HepG2 (cell line): Measurements from ENCODE around the gene HSF4. TPM values are rescaled to one million over a fixed set of nuclear protein-coding genes. Genes with fewer than 3 reads are reported as not detected.

Source experiments
- ATAC-seq: fragments of 200-7000 bp; cut with Tn5 transposase; 3 replicates; pipeline ENCODE4 v1.9.1; 2020; ENCODE audit warnings: mild to moderate bottlenecking, moderate library complexity
- BruUV-seq: library from RNA; stranded (reverse); fragments of 400-500 nt; replicated peaks from 2 replicates; lab custom pipeline; 2021; lab: Mats Ljungman, UMichigan
- CTCF ChIA-PET: fragments of 300-600 bp; formaldehyde crosslinking; extraction: SDS; loops from one replicate; lab custom pipeline; 2021; ENCODE audit warnings: low total read pairs, inconsistent platforms, low intra/inter-chr PET ratio; lab: Yijun Ruan, JAX
- POLR2A ChIA-PET: fragments of 350-600 bp; sonication (Branson Sonifier 250); formaldehyde crosslinking; loops from one replicate; lab custom pipeline; 2020; ENCODE audit warnings: antibody characterized with exemption, inconsistent platforms; lab: Yijun Ruan, JAX
- DNase-seq: peaks from one replicate; pipeline ENCODE4 v3.0.0-alpha.2; 2015; ENCODE audit warnings: low spot score
- FAIRE-seq: peaks from 3 replicates; lab custom pipeline; 2011; peaks lifted over from hg19 to GRCh38; lab: Jason Lieb, UNC
- H2AFZ ChIP-seq: one replicate; pipeline ENCODE4 v1.6.1; 2011; ENCODE audit warnings: low read length, inconsistent platforms
- H3K27ac ChIP-seq: fragments of 300-600 bp; 3 replicates; pipeline ENCODE4 v1.8.0; 2011; ENCODE audit warnings: mixed run types, mild to moderate bottlenecking, mixed read lengths, low read length, inconsistent platforms; ENCODE audit not compliant: insufficient read depth; ENCODE audit errors: extremely low read length
- H3K27me3 ChIP-seq, 2 experiments: fragments of 200-600 bp in 1 of 2; 2 replicates in 1 of 2; 3 replicates in 1 of 2; pipeline versions ENCODE4 v1.6.0 to v1.8.0; 2011; ENCODE audit warnings: low read length in 2 of 2, mild to moderate bottlenecking in 2 of 2, moderate library complexity in 2 of 2, inconsistent platforms in 1 of 2; ENCODE audit not compliant: insufficient read depth in 2 of 2, control insufficient read depth in 1 of 2
- H3K36me3 ChIP-seq, 2 experiments: fragments of 200-600 bp in 1 of 2; replicated peaks in 1 of 2; 2 replicates in 1 of 2; 3 replicates in 1 of 2; pipeline versions ENCODE4 v1.5.1 to v1.8.0; 2011; ENCODE audit warnings: low read length in 2 of 2, inconsistent platforms in 1 of 2; ENCODE audit not compliant: insufficient read depth in 2 of 2, control insufficient read depth in 1 of 2
- H3K4me1 ChIP-seq: 2 replicates; pipeline ENCODE4 v1.5.1; 2012; ENCODE audit warnings: low read length, inconsistent platforms; ENCODE audit not compliant: insufficient read depth
- H3K4me2 ChIP-seq: 2 replicates; pipeline ENCODE4 v1.6.0; 2011; ENCODE audit warnings: low read depth, low read length, inconsistent platforms
- H3K4me3 ChIP-seq, 3 experiments: fragments of 200-600 bp in 1 of 3; sonication (generic), shearing (Covaris generic) in 1 of 3; replicated peaks in 1 of 3; 2 replicates each; pipeline ENCODE4 v1.5.1; 2011 to 2016; ENCODE audit warnings: low read length in 3 of 3, inconsistent platforms in 2 of 3, low read depth in 2 of 3, mild to moderate bottlenecking in 2 of 3, control low read depth in 1 of 3, mixed read lengths in 1 of 3; ENCODE audit not compliant: insufficient read depth in 1 of 3
- H3K79me2 ChIP-seq: one replicate; pipeline ENCODE4 v1.6.1; 2011; ENCODE audit warnings: low read length, inconsistent platforms; ENCODE audit not compliant: insufficient read depth
- H3K9ac ChIP-seq: 2 replicates; pipeline ENCODE4 v1.6.0; 2011; ENCODE audit warnings: mild to moderate bottlenecking, low read depth, low read length, inconsistent platforms; ENCODE audit not compliant: insufficient read depth
- H3K9me3 ChIP-seq: 2 replicates; pipeline ENCODE4 v1.5.1; 2012; ENCODE audit warnings: mild to moderate bottlenecking, low read length
- H4K20me1 ChIP-seq: 2 replicates; pipeline ENCODE4 v1.6.0; 2011; ENCODE audit warnings: inconsistent platforms, mild to moderate bottlenecking, low read length, moderate library complexity; ENCODE audit not compliant: insufficient read depth
- ARNT2 ChIP-seq: sonication (generic); formaldehyde crosslinking; IDR thresholded peaks from 2 replicates; pipeline ENCODE4 v1.8.0; 2022; ENCODE audit warnings: mild to moderate bottlenecking, low read depth, missing genetic modification reagents, moderate library complexity
- EED ChIP-seq: sonication (generic); formaldehyde crosslinking; IDR thresholded peaks from 2 replicates; pipeline ENCODE4 v1.5.0; 2020; ENCODE audit warnings: mild to moderate bottlenecking, missing genetic modification reagents
- EHMT2 ChIP-seq: fragments of 200-600 bp; sonication (generic); IDR thresholded peaks from 2 replicates; pipeline ENCODE4 v1.7.0; 2017; ENCODE audit warnings: antibody characterized with exemption, low read depth, low read length, borderline replicate concordance
- MED1 ChIP-seq: sonication (generic); formaldehyde crosslinking; IDR thresholded peaks from 2 replicates; pipeline ENCODE4 v1.4.0; 2020; ENCODE audit warnings: missing genetic modification reagents
- MEIS1 ChIP-seq: sonication (generic); formaldehyde crosslinking; IDR thresholded peaks from 2 replicates; pipeline ENCODE4 v1.9.0; 2021; ENCODE audit warnings: mild to moderate bottlenecking, missing genetic modification reagents, moderate library complexity, borderline replicate concordance
- PLSCR1 ChIP-seq: sonication (generic); formaldehyde crosslinking; IDR thresholded peaks from 2 replicates; pipeline ENCODE4 v1.5.0; 2020; ENCODE audit warnings: missing genetic modification reagents, mild to moderate bottlenecking, borderline replicate concordance
- POLR2AphosphoS2 ChIP-seq: IDR thresholded peaks from 2 replicates; pipeline ENCODE4 v1.6.1; 2011; ENCODE audit warnings: low read depth, low read length, improper control_type of control experiment
- RXRA ChIP-seq: sonication (generic); formaldehyde crosslinking; IDR thresholded peaks from 2 replicates; pipeline ENCODE4 v1.5.1; 2020; ENCODE audit warnings: missing genetic modification reagents
- SP140L ChIP-seq: sonication (generic); formaldehyde crosslinking; IDR thresholded peaks from 2 replicates; pipeline ENCODE4 v1.4.0; 2020; ENCODE audit warnings: missing genetic modification reagents, borderline replicate concordance
- SP2 ChIP-seq: sonication (generic); formaldehyde crosslinking; IDR thresholded peaks from 2 replicates; pipeline ENCODE4 v1.5.1; 2020; ENCODE audit warnings: mild to moderate bottlenecking, missing genetic modification reagents
- ZC3H13 ChIP-seq: sonication (generic); formaldehyde crosslinking; IDR thresholded peaks from 2 replicates; pipeline ENCODE4 v1.8.1; 2023; ENCODE audit warnings: mild to moderate bottlenecking, missing genetic modification reagents, moderate library complexity
- ZNF142 ChIP-seq: sonication (generic); formaldehyde crosslinking; IDR thresholded peaks from 2 replicates; pipeline ENCODE4 v1.4.0; 2020; ENCODE audit warnings: missing genetic modification reagents
- ZNF296 ChIP-seq: sonication (generic); formaldehyde crosslinking; conservative IDR thresholded peaks from 2 replicates; pipeline ENCODE4 v1.5.0; 2020; ENCODE audit warnings: mild to moderate bottlenecking, missing genetic modification reagents
- ZNF768 ChIP-seq: sonication (generic); formaldehyde crosslinking; IDR thresholded peaks from 2 replicates; pipeline ENCODE4 v1.4.0; 2020; ENCODE audit warnings: missing genetic modification reagents
- ZNF841 ChIP-seq: sonication (generic); formaldehyde crosslinking; IDR thresholded peaks from 2 replicates; pipeline ENCODE4 v1.8.1; 2023; ENCODE audit warnings: missing genetic modification reagents, borderline replicate concordance
- WGBS: methylation state at CpG from one replicate; pipeline ENCODE4 v1.1.6; 2017; ENCODE audit warnings: low lambda C conversion rate; 5-methylcytosine and 5-hydroxymethylcytosine counted together
- in situ Hi-C: cut with HindIII; loops from 2 replicates; pipeline ENCODE4 v1.10.0; 2017; ENCODE audit warnings: low pct_unique_long_range_greater_than_20kb; ENCODE audit not compliant: extremely low pct_ligation_motif_present
- intact Hi-C: fragments of 100-400 bp; cut with micrococcal nuclease; formaldehyde crosslinking; loops from one replicate; pipeline ENCODE4 v1.10.0; 2022; ENCODE audit not compliant: unreplicated experiment
- polyA plus RNA-seq, 8 experiments: library from polyadenylated mRNA; depleted of rRNA in 3 of 8; stranded (reverse) in 7 of 8; unstranded in 1 of 8; fragments of >200 nt; fragmentation: Illumina TruSeq in 4 of 8; extraction: Trizol in 4 of 8; gene quantifications; 2 replicates each; pipeline versions ENCODE4 v1.2.1 to v1.2.3, GENCODE V29; 2011 to 2016; ENCODE audit warnings: low read depth in 4 of 8, missing spikeins in 1 of 8, mixed read lengths in 1 of 8; ENCODE audit not compliant: insufficient read depth in 1 of 8
- total RNA-seq, 5 experiments: library from RNA; depleted of rRNA; stranded (reverse); fragments of >200 nt; fragmentation: Illumina TruSeq; extraction: Trizol; gene quantifications; 2 replicates each; pipeline ENCODE4 v1.2.3, GENCODE V29; 2016; ENCODE audit warnings: low read depth in 1 of 5
- TF ChIP-seq, protein P1 (sequence below): IDR thresholded peaks from 2 replicates; pipeline ENCODE4 v1.6.1; 2016; ENCODE audit warnings: missing compliant biosample characterization, missing genetic modification reagents, borderline replicate concordance

The HSF4 gene
- total and polyA plus RNA-seq, 2 of the 13 experiments (the other 11 are each of a cell fraction or from before 2014, with no cell fraction given): 3.5 to 16.9 TPM

DNA sequence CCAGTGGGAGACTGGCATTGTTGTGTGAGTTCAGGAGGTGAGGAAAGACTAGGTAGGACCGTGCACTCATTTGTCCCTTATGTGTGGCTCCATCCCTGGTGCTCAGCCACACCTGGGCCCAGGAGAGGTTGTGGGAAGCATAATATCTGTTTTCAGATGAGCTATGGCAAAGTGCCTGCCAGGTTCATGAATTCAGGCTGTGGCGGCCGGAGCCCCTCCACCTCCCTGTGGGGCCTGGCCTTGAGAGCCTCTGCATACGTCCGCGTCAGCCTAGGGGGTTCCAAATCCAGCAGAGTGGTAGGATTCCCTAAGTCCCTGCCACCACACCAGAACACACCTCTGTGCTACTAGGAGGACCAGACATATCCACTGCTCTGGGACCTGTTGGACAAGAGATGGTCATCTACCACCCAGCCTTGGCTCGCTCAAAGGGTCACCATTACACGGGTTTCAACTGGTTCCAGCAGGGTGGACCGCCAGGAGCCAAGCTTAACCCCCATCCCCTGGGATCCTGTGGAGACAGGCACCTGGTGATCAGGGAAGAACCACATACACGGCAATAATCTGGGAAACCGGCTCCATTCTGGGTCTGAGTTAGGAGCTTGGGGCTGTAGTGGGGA is 15.8 kb upstream of the HSF4 start:
- Histone ChIP-seq H3K27ac (no peak overlapping the region), H3K79me2 (no peaks in the 10 kb centered on the region), H3K4me3 (no peak overlapping the region), H3K9me3 (no peaks in the 10 kb centered on the region), H3K9ac (no peak overlapping the region), H3K36me3 (peaks cover 36 to 54% of the 10 kb centered on the region in 2 experiments), H3K4me1 (peaks cover 18% of the 10 kb centered on the region), H2AFZ (no peak overlapping the region), H3K27me3 (no peaks in the 10 kb centered on the region; a peak in 1 of 5 replicates), H3K4me2 (no peak overlapping the region), H4K20me1 (peaks cover 9% of the 10 kb centered on the region; the same call in 1 of the 2 replicates)
- CTCF ChIA-PET: no interaction called here
- ATAC-seq: peak; percentile 4
- no peak for DNase-seq
- no TSS peak for BruUV-seq
- intact Hi-C loops (no loop called here), in situ Hi-C loops (no loop called here)
- POLR2A ChIA-PET: interaction anchor here (1.7 to 4.1 kb wide), 3 partner anchors 7 to 37 kb away, joined by 13 to 19 read pairs (median 16); partner anchors contain the start of genes FBXL8 and TRADD
- no peak for FAIRE-seq
- WGBS: 90% methylated on average over 10 of the region's 11 CpGs
- peak; percentile 21; the same call in 1 of the 2 replicates for TF ChIP-seq ZNF841 (CRISPR knock-in tag)
- TF ChIP-seq MED1 (CRISPR knock-in tag): 0 out of 2 replicates have a peak, but pooled peaks have one; percentile 3
- no peak for TF ChIP-seq SP140L
- TF ChIP-seq, protein P1, sequence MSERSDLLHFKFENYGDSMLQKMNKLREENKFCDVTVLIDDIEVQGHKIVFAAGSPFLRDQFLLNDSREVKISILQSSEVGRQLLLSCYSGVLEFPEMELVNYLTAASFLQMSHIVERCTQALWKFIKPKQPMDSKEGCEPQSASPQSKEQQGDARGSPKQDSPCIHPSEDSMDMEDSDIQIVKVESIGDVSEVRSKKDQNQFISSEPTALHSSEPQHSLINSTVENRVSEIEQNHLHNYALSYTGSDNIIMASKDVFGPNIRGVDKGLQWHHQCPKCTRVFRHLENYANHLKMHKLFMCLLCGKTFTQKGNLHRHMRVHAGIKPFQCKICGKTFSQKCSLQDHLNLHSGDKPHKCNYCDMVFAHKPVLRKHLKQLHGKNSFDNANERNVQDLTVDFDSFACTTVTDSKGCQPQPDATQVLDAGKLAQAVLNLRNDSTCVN (CRISPR knock-in tag): no peak
- no peak for TF ChIP-seq EHMT2
- no peak for TF ChIP-seq ZNF768 (CRISPR knock-in tag)
- TF ChIP-seq SP2 (CRISPR knock-in tag): peak; percentile 10; the same call in 1 of the 2 replicates
- TF ChIP-seq PLSCR1 (CRISPR knock-in tag): no peak
- TF ChIP-seq POLR2AphosphoS2: peak; percentile 66; the same call in 1 of the 2 replicates
- TF ChIP-seq ZC3H13 (CRISPR knock-in tag): peak; percentile 78; the same call in 1 of the 2 replicates
- peak; percentile 46; the same call in 1 of the 2 replicates for TF ChIP-seq ARNT2 (CRISPR knock-in tag)
- TF ChIP-seq MEIS1 (CRISPR knock-in tag): no peak
- no peak for TF ChIP-seq EED (CRISPR knock-in tag)
- 0 out of 2 replicates have a peak, but pooled peaks have one; percentile 18 for TF ChIP-seq ZNF142 (CRISPR knock-in tag)
- TF ChIP-seq RXRA (CRISPR knock-in tag): no peak
- no peak for TF ChIP-seq ZNF296 (CRISPR knock-in tag)
